LoVo (cell line): ENCODE data around the gene MESP2.
A peak's percentile ranks its signal among the peaks of the same experiment; 100 is the strongest.
"Not testable (repeated sequence)": the region's sequence is repeated elsewhere in the genome, so short reads cannot be mapped to it uniquely, and the experiment has no call there.

ENCODE experiments used
- DNase-seq: peaks from one replicate; pipeline ENCODE4 v3.0.0-alpha.2; 2016; ENCODE audit warnings: low spot score

MESP2 gene

GRCh38 chr15:89781891-89782618, 5.9 kb downstream of the MESP2 start:
- peak; percentile 47 for DNase-seq

- not testable (repeated sequence) for DNase-seq
Measured at GRCh38 chr15:89782619-89782950, 6.5 kb downstream of the MESP2 start.

GRCh38 chr15:89783111-89783860, 7.2 kb downstream of the MESP2 start:
- no peak for DNase-seq

GRCh38 chr15:89783861-89784685, 7.9 kb downstream of the MESP2 start:
- no peak for DNase-seq

GRCh38 chr15:89784686-89784960, 8.5 kb downstream of the MESP2 start:
- no peak for DNase-seq

GRCh38 chr15:89785064-89785773, 9.1 kb downstream of the MESP2 start:
- DNase-seq, result peak; percentile 85

- DNase-seq, result no peak
Measured at GRCh38 chr15:89785774-89786140, 9.6 kb downstream of the MESP2 start.

GRCh38 chr15:89787944-89788343, 11.8 kb downstream of the MESP2 start:
- no peak for DNase-seq

- DNase-seq, result not testable (repeated sequence)
Measured at GRCh38 chr15:89788585-89788984, 12.5 kb downstream of the MESP2 start.

GRCh38 chr15:89790206-89790605, 14.1 kb downstream of the MESP2 start:
- DNase-seq, result no peak

- no peak for DNase-seq
Measured at GRCh38 chr15:89790661-89791060, 14.5 kb downstream of the MESP2 start.

- no peak for DNase-seq
Measured at GRCh38 chr15:89792106-89792805, 16.1 kb downstream of the MESP2 start.

GRCh38 chr15:89794627-89795241, 18.6 kb downstream of the MESP2 start:
- DNase-seq, result no peak

GRCh38 chr15:89795996-89796395, 19.9 kb downstream of the MESP2 start:
- DNase-seq, result no peak

- DNase-seq, result no peak
Measured at GRCh38 chr15:89797678-89798201, 21.6 kb downstream of the MESP2 start.

GRCh38 chr15:89799011-89799911, 23.1 kb downstream of the MESP2 start:
- no peak for DNase-seq

GRCh38 chr15:89799918-89800498, 23.9 kb downstream of the MESP2 start:
- DNase-seq, result no peak

GRCh38 chr15:89801471-89802195, 25.5 kb downstream of the MESP2 start:
- no peak for DNase-seq
